Activated CD4-positive, alpha-beta T cell treated with anti-CD3 and anti-CD28 coated beads, Interleukin-2, amount 10 ng/mL, durations not matched to agents 7 days and 5 days (primary cell): ENCODE results near the gene FLT3. TPM values are rescaled to one million over a fixed set of nuclear protein-coding genes. Genes with fewer than 3 reads are reported as not detected.
"Not testable (repeated sequence)": the region's sequence is repeated elsewhere in the genome, so short reads cannot be mapped to it uniquely, and the experiment has no call there.

ENCODE experiments used
- CTCF ChIA-PET: fragments of 350-600 bp; sonication (Branson Sonifier 250); formaldehyde crosslinking; loops from one replicate; lab custom pipeline; 2021; ENCODE audit warnings: antibody characterized with exemption; lab: Charles Lee
- POLR2A ChIA-PET: fragments of 350-600 bp; sonication (Branson Sonifier 250); formaldehyde crosslinking; loops from one replicate; lab custom pipeline; 2021; ENCODE audit warnings: antibody characterized with exemption; lab: Charles Lee
- DNase-seq: peaks from one replicate; pipeline ENCODE4 v3.0.0-alpha.2; 2020
- H3K27ac Mint-ChIP-seq: one replicate; pipeline ENCODE4 v1.8.0; 2021; ENCODE audit warnings: mild to moderate bottlenecking, moderate library complexity, mixed read lengths
- H3K27me3 Mint-ChIP-seq: one replicate; pipeline ENCODE4 v1.8.0; 2021; ENCODE audit warnings: mixed read lengths
- H3K36me3 Mint-ChIP-seq: one replicate; pipeline ENCODE4 v1.8.0; 2021; ENCODE audit warnings: low read depth, mixed read lengths
- H3K4me1 Mint-ChIP-seq: one replicate; pipeline ENCODE4 v1.8.0; 2021; ENCODE audit warnings: mixed read lengths
- H3K4me3 Mint-ChIP-seq: one replicate; pipeline ENCODE4 v1.8.0; 2021; ENCODE audit warnings: mild to moderate bottlenecking, moderate library complexity, mixed read lengths
- H3K9me3 Mint-ChIP-seq: one replicate; pipeline ENCODE4 v1.8.0; 2021; ENCODE audit warnings: mixed read lengths
- total RNA-seq, 2 experiments: library from RNA; stranded (reverse); gene quantifications; one replicate each; pipeline ENCODE4 v1.2.3, GENCODE V29; 2021

The FLT3 gene
- total RNA-seq, 2 experiments from 2014 or later = not detected

GRCh38 chr13:28049215-28049614 lies 51.2 kb downstream of the FLT3 start:
- POLR2A ChIA-PET = no interaction called here
- Mint-ChIP-seq H3K4me1 (peaks cover 5% of the 10 kb centered on the region), H3K36me3 (no peaks in the 10 kb centered on the region), H3K9me3 (no peaks in the 10 kb centered on the region), H3K4me3 (no peak overlapping the region), H3K27me3 (peaks cover 9% of the 10 kb centered on the region), H3K27ac (no peak overlapping the region)
- no peak for DNase-seq
- CTCF ChIA-PET = no interaction called here

- DNase-seq = no peak
- Mint-ChIP-seq H3K4me3 (no peak overlapping the region), H3K27ac (no peak overlapping the region), H3K27me3 (peaks cover 9% of the 10 kb centered on the region), H3K4me1 (peaks cover 5% of the 10 kb centered on the region), H3K36me3 (no peaks in the 10 kb centered on the region), H3K9me3 (no peaks in the 10 kb centered on the region)
- CTCF ChIA-PET = no interaction called here
- POLR2A ChIA-PET = no interaction called here
Measured at GRCh38 chr13:28048768-28049167, 51.6 kb downstream of the FLT3 start.

GRCh38 chr13:28047757-28048388 lies 52.5 kb downstream of the FLT3 start:
- no peaks in the 10 kb centered on the region for H3K9me3 Mint-ChIP-seq
- CTCF ChIA-PET = no interaction called here
- H3K4me1 Mint-ChIP-seq = peaks cover 5% of the 10 kb centered on the region
- no peak overlapping the region for H3K27ac Mint-ChIP-seq
- DNase-seq = no peak
- no peak overlapping the region for H3K4me3 Mint-ChIP-seq
- H3K27me3 Mint-ChIP-seq = peaks cover 8% of the 10 kb centered on the region
- no peaks in the 10 kb centered on the region for H3K36me3 Mint-ChIP-seq
- POLR2A ChIA-PET = no interaction called here

- Mint-ChIP-seq H3K27me3 (peaks cover 11% of the 10 kb centered on the region), H3K4me1 (peaks cover 5% of the 10 kb centered on the region), H3K27ac (no peak overlapping the region), H3K9me3 (no peaks in the 10 kb centered on the region), H3K36me3 (no peaks in the 10 kb centered on the region), H3K4me3 (no peak overlapping the region)
- CTCF ChIA-PET = no interaction called here
- DNase-seq = no peak
- POLR2A ChIA-PET = no interaction called here
Measured at GRCh38 chr13:28046981-28047380, 53.4 kb downstream of the FLT3 start.

GRCh38 chr13:28045861-28046260 lies 54.5 kb downstream of the FLT3 start:
- Mint-ChIP-seq H3K27me3 (peaks cover 12% of the 10 kb centered on the region), H3K4me3 (no peak overlapping the region), H3K36me3 (no peaks in the 10 kb centered on the region), H3K4me1 (peaks cover 5% of the 10 kb centered on the region), H3K27ac (no peak overlapping the region), H3K9me3 (no peaks in the 10 kb centered on the region)
- CTCF ChIA-PET = interaction anchor here (0.6 to 1.4 kb wide), 2 partner anchors 8 to 87 kb away, joined by 3 read pairs; no protein-coding TSS in a partner anchor
- POLR2A ChIA-PET = no interaction called here
- DNase-seq = no peak

- Mint-ChIP-seq H3K27me3 (peaks cover 11% of the 10 kb centered on the region), H3K4me1 (peaks cover 5% of the 10 kb centered on the region), H3K4me3 (no peak overlapping the region), H3K27ac (no peak overlapping the region), H3K36me3 (no peaks in the 10 kb centered on the region), H3K9me3 (no peaks in the 10 kb centered on the region)
- ChIA-PET POLR2A (no interaction called here), CTCF (interaction anchor here (1.4 kb wide), 1 partner anchor 88 kb away, joined by 3 read pairs; no protein-coding TSS in a partner anchor)
- no peak for DNase-seq
Measured at GRCh38 chr13:28044608-28045007, 55.8 kb downstream of the FLT3 start.

GRCh38 chr13:28043224-28043623 lies 57.2 kb downstream of the FLT3 start:
- ChIA-PET POLR2A (no interaction called here), CTCF (no interaction called here)
- Mint-ChIP-seq H3K4me3 (no peak overlapping the region), H3K9me3 (no peaks in the 10 kb centered on the region), H3K4me1 (peaks cover 5% of the 10 kb centered on the region), H3K36me3 (no peaks in the 10 kb centered on the region), H3K27ac (no peak overlapping the region), H3K27me3 (peaks cover 8% of the 10 kb centered on the region)
- no peak for DNase-seq

GRCh38 chr13:28041501-28041900 lies 58.9 kb downstream of the FLT3 start:
- Mint-ChIP-seq H3K4me3 (no peak overlapping the region), H3K27me3 (peaks cover 8% of the 10 kb centered on the region), H3K9me3 (no peaks in the 10 kb centered on the region), H3K36me3 (no peaks in the 10 kb centered on the region), H3K27ac (no peak overlapping the region), H3K4me1 (no peaks in the 10 kb centered on the region)
- POLR2A ChIA-PET = no interaction called here
- DNase-seq = no peak
- CTCF ChIA-PET = no interaction called here

- CTCF ChIA-PET = no interaction called here
- POLR2A ChIA-PET = no interaction called here
- Mint-ChIP-seq H3K9me3 (no peaks in the 10 kb centered on the region), H3K4me3 (no peak overlapping the region), H3K27ac (no peak overlapping the region), H3K4me1 (no peaks in the 10 kb centered on the region), H3K27me3 (peaks cover 8% of the 10 kb centered on the region), H3K36me3 (no peaks in the 10 kb centered on the region)
- no peak for DNase-seq
Measured at GRCh38 chr13:28041031-28041461, 59.3 kb downstream of the FLT3 start.

GRCh38 chr13:28037399-28037798 lies 63.0 kb downstream of the FLT3 start:
- Mint-ChIP-seq H3K4me1 (no peaks in the 10 kb centered on the region), H3K9me3 (no peaks in the 10 kb centered on the region), H3K36me3 (no peaks in the 10 kb centered on the region), H3K27me3 (peaks cover 4% of the 10 kb centered on the region), H3K4me3 (no peak overlapping the region), H3K27ac (no peak overlapping the region)
- POLR2A ChIA-PET = no interaction called here
- CTCF ChIA-PET = interaction anchor here (0.6 kb wide), 1 partner anchor 8 kb away, joined by 3 read pairs; no protein-coding TSS in a partner anchor
- no peak for DNase-seq

- Mint-ChIP-seq H3K27ac (no peak overlapping the region), H3K4me3 (no peak overlapping the region), H3K27me3 (peaks cover 4% of the 10 kb centered on the region), H3K9me3 (no peaks in the 10 kb centered on the region), H3K36me3 (no peaks in the 10 kb centered on the region), H3K4me1 (peaks cover 2% of the 10 kb centered on the region)
- CTCF ChIA-PET = interaction anchor here (0.6 kb wide), 1 partner anchor 146 kb away, joined by 3 read pairs; no protein-coding TSS in a partner anchor
- DNase-seq = no peak
- POLR2A ChIA-PET = no interaction called here
Measured at GRCh38 chr13:28035146-28035782, 65.1 kb downstream of the FLT3 start.

- Mint-ChIP-seq H3K4me3 (no peak overlapping the region), H3K9me3 (no peaks in the 10 kb centered on the region), H3K36me3 (no peaks in the 10 kb centered on the region), H3K4me1 (peaks cover 2% of the 10 kb centered on the region), H3K27ac (no peak overlapping the region), H3K27me3 (peaks cover 2% of the 10 kb centered on the region)
- POLR2A ChIA-PET = no interaction called here
- CTCF ChIA-PET = no interaction called here
- DNase-seq = no peak
Measured at GRCh38 chr13:28033894-28034655, 66.3 kb downstream of the FLT3 start.

GRCh38 chr13:28032438-28032837 lies 67.9 kb downstream of the FLT3 start:
- H3K4me1 Mint-ChIP-seq, H3K9me3 Mint-ChIP-seq, H3K4me3 Mint-ChIP-seq, CTCF ChIA-PET, POLR2A ChIA-PET, DNase-seq, H3K36me3 Mint-ChIP-seq, H3K27ac Mint-ChIP-seq, H3K27me3 Mint-ChIP-seq: not testable (repeated sequence)
